ENCODE data around the gene S100A5. TPM values are rescaled to one million over a fixed set of nuclear protein-coding genes. Genes with fewer than 3 reads are reported as not detected.
"Not testable (repeated sequence)": the region's sequence is repeated elsewhere in the genome, so short reads cannot be mapped to it uniquely, and the experiment has no call there.

The S100A5 gene
- total RNA-seq, 1 donor from 2014 or later: 0.47 TPM

DNA sequence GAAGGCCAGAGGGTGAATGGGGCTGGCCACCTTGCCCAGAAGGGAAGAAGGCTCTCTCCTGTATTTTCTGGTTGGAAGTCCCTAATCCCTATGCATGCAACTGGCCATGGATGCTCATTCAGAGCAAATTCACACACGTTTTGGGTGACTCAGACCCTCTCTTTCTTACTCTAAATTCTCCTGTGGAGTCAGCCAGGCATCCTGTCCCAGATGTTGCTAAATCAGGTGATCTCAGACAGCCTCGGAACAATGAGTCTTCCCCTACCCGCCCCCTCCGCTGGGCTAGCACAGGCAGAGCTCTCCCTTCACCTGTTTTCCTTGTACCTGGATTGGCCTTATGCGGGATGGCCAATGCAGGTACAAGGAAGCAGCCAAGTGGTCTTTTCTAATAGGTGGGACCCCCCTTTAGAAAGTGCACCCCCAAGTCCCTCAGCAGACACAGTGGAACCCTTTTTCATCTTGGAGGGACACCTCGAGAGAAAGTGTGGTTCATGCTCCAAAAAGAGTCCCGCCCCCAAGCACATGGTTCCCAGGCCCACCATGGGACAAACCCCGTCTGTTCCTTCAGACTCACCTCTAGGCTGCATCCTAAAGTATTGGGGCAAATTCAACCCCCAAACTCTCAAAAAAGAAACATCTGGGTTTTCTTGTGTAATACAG lies 13.6 kb downstream of the S100A5 start:
- no peak overlapping the region for H3K27ac Mint-ChIP-seq (ENCODE audit: unreplicated experiment)
- no peaks in the 10 kb centered on the region for H3K27me3 Mint-ChIP-seq (ENCODE audit: low read depth)

DNA sequence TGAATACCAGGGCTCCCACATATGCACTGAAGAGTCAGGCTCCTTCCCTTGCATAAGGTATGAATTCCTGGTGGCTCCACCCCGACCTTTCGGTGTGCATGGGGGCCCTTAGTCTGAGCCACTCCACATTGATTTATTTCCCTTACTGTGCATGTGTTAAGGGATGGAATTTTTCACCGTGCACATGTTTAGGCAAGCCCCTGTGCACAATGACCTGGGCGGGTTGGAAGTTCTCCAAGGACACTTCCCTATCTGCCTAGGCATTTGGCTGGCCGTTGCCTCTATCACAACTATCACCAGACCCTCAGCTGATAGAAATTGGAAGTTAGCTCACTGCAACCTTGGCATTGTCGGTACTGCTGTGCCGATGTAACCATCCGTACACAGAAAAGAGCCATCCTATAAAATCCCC lies 14.6 kb downstream of the S100A5 start:
- H3K27me3 Mint-ChIP-seq (ENCODE audit: low read depth): no peaks in the 10 kb centered on the region
- H3K4me3 Mint-ChIP-seq (ENCODE audit: unreplicated experiment): no peak overlapping the region
- TF ChIP-seq, protein P1, sequence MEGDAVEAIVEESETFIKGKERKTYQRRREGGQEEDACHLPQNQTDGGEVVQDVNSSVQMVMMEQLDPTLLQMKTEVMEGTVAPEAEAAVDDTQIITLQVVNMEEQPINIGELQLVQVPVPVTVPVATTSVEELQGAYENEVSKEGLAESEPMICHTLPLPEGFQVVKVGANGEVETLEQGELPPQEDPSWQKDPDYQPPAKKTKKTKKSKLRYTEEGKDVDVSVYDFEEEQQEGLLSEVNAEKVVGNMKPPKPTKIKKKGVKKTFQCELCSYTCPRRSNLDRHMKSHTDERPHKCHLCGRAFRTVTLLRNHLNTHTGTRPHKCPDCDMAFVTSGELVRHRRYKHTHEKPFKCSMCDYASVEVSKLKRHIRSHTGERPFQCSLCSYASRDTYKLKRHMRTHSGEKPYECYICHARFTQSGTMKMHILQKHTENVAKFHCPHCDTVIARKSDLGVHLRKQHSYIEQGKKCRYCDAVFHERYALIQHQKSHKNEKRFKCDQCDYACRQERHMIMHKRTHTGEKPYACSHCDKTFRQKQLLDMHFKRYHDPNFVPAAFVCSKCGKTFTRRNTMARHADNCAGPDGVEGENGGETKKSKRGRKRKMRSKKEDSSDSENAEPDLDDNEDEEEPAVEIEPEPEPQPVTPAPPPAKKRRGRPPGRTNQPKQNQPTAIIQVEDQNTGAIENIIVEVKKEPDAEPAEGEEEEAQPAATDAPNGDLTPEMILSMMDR (IDR thresholded peaks at IDR 0.05): no peak
- H3K9me3 Mint-ChIP-seq (ENCODE audit: low read depth): no peaks in the 10 kb centered on the region
- H3K36me3 Mint-ChIP-seq (ENCODE audit: low read depth): no peaks in the 10 kb centered on the region
- peaks cover 11% of the 10 kb centered on the region for H3K4me1 Mint-ChIP-seq (ENCODE audit: low read depth)
- no peak for DNase-seq (ENCODE audit: low spot score)
- no peak overlapping the region for H3K27ac Mint-ChIP-seq (ENCODE audit: unreplicated experiment)

More for the DNA sequence above, 13.6 kb downstream of the S100A5 start:
- Mint-ChIP-seq H3K4me3 (ENCODE audit: unreplicated experiment) (no peak overlapping the region), H3K4me1 (ENCODE audit: low read depth) (peaks cover 11% of the 10 kb centered on the region), H3K9me3 (ENCODE audit: low read depth) (no peaks in the 10 kb centered on the region), H3K36me3 (ENCODE audit: low read depth) (no peaks in the 10 kb centered on the region)
- no peak for DNase-seq (ENCODE audit: low spot score)
- TF ChIP-seq, protein P1 (IDR thresholded peaks at IDR 0.05): no peak

GRCh38 chr1:153525088-153525728 lies 15.5 kb downstream of the S100A5 start:
- Mint-ChIP-seq H3K27ac (ENCODE audit: unreplicated experiment) (peak overlapping the region; percentile 54), H3K9me3 (ENCODE audit: low read depth) (no peaks in the 10 kb centered on the region), H3K4me1 (ENCODE audit: low read depth) (peaks cover 19% of the 10 kb centered on the region), H3K36me3 (ENCODE audit: low read depth) (no peaks in the 10 kb centered on the region), H3K27me3 (ENCODE audit: low read depth) (no peaks in the 10 kb centered on the region), H3K4me3 (ENCODE audit: unreplicated experiment) (no peak overlapping the region)
- TF ChIP-seq, protein P1 (IDR thresholded peaks at IDR 0.05): no peak
- DNase-seq (ENCODE audit: low spot score): no peak

- not testable (repeated sequence) for H3K27me3 Mint-ChIP-seq (ENCODE audit: low read depth); DNase-seq (ENCODE audit: low spot score); H3K27ac Mint-ChIP-seq (ENCODE audit: unreplicated experiment); H3K4me3 Mint-ChIP-seq (ENCODE audit: unreplicated experiment); H3K9me3 Mint-ChIP-seq (ENCODE audit: low read depth); H3K36me3 Mint-ChIP-seq (ENCODE audit: low read depth)
- peaks cover 29% of the 10 kb centered on the region for H3K4me1 Mint-ChIP-seq (ENCODE audit: low read depth)
Measured at GRCh38 chr1:153522353-153523048, 18.2 kb downstream of the S100A5 start.

DNA sequence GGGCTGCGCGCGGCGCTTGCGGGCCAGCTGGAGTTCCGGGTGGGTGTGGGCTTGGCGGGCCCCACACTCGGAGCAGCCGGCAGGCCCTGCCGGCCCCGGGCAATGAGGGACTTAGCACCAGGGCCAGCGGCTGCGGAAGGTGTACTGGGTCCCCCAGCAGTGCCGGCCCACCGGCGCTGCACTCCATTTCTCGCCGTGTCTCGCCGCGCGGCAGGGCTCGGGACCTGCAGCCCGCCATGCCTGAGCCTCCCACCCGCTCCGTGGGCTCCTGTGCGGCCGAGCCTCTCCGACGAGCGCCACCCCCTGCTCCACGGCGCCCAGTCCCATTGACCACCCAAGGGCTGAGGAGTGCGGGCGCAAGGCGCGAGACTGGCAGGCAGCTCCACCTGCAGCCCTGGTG lies 18.9 kb downstream of the S100A5 start:
- H3K4me1 Mint-ChIP-seq (ENCODE audit: low read depth): peaks cover 29% of the 10 kb centered on the region

DNA sequence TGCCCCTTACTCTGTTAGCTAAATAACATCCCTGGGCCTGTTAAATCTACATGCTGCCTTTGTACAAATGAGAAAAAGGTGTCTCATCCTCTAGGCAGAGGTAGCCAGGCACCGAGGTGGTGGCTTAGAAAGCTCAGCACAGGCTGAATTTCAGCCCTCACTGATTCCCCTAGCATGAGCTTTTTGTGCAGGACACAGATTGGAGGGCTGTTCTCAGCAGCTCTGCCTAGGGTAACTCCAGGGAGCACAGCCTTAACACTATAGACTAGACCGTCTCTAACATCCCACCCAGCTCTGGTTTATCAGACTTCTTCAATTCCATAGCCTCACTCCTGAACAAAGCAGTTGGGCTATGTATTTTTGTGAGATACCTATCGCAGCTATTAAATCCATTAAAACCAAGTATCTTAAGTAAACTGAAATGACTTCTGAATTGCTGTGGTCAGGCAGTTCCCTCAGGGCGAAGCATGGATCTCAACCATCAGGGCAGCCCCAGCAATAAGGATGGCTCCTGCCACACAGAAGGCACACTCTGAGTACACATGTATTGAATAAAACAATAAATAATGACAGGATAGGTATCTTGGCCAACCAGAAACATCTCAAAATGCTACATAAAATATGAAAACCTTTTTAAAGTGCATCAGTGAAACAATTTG lies 19.8 kb downstream of the S100A5 start:
- TF ChIP-seq, protein P1 (IDR thresholded peaks at IDR 0.05): no peak
- Mint-ChIP-seq H3K27ac (ENCODE audit: unreplicated experiment) (no peak overlapping the region), H3K9me3 (ENCODE audit: low read depth) (no peaks in the 10 kb centered on the region)

More for the DNA sequence above, 18.9 kb downstream of the S100A5 start:
- H3K36me3 Mint-ChIP-seq (ENCODE audit: low read depth); H3K27me3 Mint-ChIP-seq (ENCODE audit: low read depth); DNase-seq (ENCODE audit: low spot score); H3K4me3 Mint-ChIP-seq (ENCODE audit: unreplicated experiment); H3K9me3 Mint-ChIP-seq (ENCODE audit: low read depth); H3K27ac Mint-ChIP-seq (ENCODE audit: unreplicated experiment): not testable (repeated sequence)

GRCh38 chr1:153520137-153520691 lies 20.5 kb downstream of the S100A5 start:
- not testable (repeated sequence) for H3K4me3 Mint-ChIP-seq (ENCODE audit: unreplicated experiment); H3K9me3 Mint-ChIP-seq (ENCODE audit: low read depth); H3K27ac Mint-ChIP-seq (ENCODE audit: unreplicated experiment); H3K36me3 Mint-ChIP-seq (ENCODE audit: low read depth); H3K27me3 Mint-ChIP-seq (ENCODE audit: low read depth); DNase-seq (ENCODE audit: low spot score)
- H3K4me1 Mint-ChIP-seq (ENCODE audit: low read depth): peaks cover 21% of the 10 kb centered on the region

More for the DNA sequence above, 19.8 kb downstream of the S100A5 start:
- H3K27me3 Mint-ChIP-seq (ENCODE audit: low read depth): no peaks in the 10 kb centered on the region
- no peak for DNase-seq (ENCODE audit: low spot score)
- H3K4me3 Mint-ChIP-seq (ENCODE audit: unreplicated experiment): no peak overlapping the region
- no peaks in the 10 kb centered on the region for H3K36me3 Mint-ChIP-seq (ENCODE audit: low read depth)
- H3K4me1 Mint-ChIP-seq (ENCODE audit: low read depth): peaks cover 29% of the 10 kb centered on the region

All from chondrocyte (in vitro differentiated cells).